NAMALWA (cell line): ENCODE measurements around the gene DCANP1.

Experiments used
- DNase-seq: peaks from one replicate; pipeline ENCODE4 v3.0.0-alpha.2; 2015; ENCODE audit warnings: low spot score

DCANP1 gene

DNA sequence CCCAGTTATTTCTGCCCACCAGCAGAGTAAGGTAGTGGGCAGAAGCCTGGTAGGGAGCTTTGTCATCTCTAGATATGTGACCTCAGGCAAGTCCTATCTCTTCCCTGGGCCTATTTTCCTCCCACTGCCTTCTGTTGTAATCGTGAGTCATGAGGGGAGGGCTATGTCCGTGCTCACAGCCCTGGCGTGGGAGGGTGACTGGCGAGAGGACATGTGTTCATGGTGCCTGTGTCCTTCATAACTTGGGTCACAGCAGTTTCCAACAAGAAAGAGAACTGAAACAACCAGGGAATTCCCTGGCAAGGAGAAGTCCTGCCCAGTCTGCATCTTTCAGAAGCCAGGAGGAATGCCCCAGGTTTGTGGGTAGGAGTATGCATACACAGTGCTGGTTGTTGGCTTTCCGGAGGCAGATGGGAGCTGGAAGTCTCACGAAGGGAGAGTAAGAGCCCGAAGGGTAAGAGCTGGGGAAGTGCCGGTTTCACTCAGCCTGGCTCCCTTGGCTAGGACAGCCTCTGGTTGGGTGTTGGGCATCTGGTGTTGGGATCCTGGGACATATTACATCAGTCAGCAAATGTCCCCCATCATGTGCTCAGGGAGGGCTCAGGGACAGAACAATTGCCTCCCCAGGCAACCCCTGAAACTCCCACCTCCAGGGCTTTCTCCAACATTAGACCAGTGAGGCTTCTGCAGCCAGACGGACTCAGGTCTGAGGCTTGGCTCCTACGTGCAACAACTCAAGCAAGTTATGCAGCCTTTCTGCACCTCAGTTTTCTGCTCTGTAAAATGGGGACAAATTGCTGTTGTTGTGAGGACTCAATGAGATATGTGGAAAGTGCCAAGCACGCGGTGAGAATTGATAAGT lies 9.3 kb upstream of the DCANP1 start:
- no peak for DNase-seq

GRCh38 chr5:135455876-135456237 lies 8.7 kb upstream of the DCANP1 start:
- no peak for DNase-seq

DNA sequence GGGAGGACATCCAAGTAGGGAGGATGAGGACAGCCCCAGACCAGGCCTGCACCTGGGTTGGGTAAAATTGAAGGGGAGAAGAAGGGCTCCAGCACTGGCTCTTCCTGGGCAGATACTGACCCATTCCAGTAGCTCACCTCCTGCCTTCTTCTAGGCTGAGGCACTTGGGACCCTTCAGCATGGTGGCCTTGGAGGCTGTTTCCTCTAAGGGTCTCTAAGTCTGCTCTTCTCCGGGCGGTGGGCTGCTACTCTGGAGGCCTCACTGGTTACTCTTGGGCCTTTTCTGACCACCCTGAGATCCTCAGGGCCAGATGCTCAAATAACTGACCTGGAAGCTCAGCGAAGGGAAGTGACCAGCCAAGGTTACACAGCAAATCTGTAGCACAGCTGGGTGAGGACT lies 7.8 kb upstream of the DCANP1 start:
- no peak for DNase-seq

DNA sequence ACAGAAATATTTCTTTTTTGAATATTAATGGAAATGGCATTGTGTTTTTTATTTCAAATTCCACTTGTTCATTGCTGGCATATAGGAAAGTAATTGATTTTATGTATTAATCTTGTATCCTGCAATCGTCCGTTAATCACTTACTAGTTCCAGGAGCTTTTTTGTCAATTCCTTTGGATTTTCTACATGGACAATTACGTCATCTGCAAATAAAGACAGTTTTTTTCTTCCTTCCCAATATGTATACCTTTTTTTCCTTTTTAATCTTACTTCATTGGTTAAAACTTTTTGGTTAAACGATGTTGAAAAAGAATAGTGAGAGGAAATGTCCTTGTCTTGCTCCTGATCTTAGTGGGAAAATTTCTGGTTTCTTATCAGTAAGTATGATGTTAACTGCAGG lies 6.5 kb upstream of the DCANP1 start:
- DNase-seq = no peak

DNA sequence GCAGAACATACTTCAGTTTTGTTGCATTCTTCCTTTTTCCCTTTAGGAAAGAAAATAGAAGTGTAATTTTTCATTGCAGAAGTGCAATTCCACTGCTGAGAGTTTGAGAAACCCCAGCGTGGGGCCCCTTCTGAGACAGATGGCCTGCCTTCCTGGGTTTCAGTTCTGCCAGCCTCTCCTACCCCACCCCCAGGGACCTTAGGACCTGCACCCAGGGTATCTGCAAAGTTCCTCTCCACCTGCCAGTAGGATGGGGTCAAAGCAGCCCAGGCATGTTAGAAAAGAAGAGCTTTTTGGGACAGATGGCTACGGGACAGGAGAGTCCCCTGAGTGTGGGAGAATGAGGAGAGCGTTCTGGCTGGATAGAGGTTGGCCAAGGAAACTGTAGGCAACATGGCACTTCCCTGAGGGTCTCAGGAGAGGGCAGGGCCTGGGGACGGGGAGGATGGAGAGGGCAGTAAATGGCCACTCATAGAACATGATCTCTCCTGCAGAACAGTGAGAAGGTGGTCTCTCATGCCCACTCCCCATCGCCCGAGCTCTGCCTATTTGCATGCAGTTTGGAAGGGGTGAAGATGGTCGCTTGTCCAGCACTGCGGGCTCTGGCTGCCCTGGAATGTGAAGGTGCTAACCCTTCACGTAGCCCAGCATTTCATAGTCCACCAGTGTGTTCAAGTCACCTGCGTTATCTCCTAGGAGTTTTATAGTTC lies 5.3 kb upstream of the DCANP1 start, which contains the start of gene TIFAB:
Gene TIFAB (minus strand): TSS at position 31 of the 710 bp plus-strand sequence. CDS start 2,412 bp downstream, outside the sequence.
- DNase-seq = no peak

DNA sequence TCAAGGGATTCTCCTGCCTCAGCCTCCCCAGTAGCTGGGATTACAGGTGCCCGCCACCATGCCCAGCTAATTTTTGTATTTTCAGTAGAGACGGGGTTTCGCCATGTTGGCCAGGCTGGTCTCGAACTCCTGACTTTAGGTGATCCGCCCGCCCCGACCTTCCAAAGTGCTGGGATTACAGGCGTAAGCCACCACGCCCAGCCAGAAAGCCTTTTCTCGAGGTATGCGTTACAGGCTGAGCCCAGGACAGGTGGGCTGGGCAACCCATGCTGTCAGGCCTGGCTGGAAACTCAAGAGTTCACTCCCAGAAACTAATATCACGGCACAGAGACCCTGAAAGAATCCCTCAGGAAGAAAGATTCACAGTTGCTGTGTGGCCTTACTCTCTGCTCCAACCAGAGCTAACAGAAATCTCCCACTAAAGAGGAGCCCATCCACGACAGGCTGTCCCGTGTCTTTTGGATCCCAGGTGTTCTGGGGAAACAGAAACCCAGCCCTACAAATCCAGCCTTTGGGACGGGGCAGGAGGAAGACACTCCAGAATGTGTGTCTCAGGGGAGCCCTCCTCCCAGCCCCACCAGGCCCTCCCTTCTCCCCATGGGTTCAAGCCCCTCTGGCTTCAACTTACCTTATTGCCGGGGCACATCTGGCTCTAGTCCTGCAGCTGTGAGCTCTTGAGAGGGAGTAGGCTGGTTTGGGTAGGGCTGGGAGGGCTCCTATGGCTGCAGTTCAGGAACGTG lies 4.6 kb upstream of the DCANP1 start:
- DNase-seq = no peak

DNA sequence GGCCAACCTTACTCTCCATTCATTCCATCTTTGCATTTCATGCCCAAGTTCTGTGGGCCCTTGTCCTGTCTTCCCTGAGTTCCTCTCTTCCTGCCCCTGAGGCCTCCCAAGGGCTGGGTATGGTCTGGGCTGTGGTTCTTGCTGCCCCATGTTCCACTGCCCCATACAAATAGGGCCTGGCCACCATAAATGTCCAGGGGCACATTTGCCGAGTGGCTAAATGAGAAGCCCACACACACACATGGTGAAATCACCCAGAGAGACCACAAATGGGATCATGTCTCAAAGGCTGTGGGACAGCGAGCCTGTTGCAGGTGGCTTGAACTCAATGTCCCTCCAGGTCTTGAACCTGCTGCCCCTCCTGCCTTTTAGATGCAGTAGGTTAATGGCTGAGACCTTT lies 3.8 kb upstream of the DCANP1 start:
- DNase-seq = no peak

GRCh38 chr5:135450336-135450735 lies 3.2 kb upstream of the DCANP1 start:
- no peak for DNase-seq

GRCh38 chr5:135449644-135450043 lies 2.5 kb upstream of the DCANP1 start:
- no peak for DNase-seq

DNA sequence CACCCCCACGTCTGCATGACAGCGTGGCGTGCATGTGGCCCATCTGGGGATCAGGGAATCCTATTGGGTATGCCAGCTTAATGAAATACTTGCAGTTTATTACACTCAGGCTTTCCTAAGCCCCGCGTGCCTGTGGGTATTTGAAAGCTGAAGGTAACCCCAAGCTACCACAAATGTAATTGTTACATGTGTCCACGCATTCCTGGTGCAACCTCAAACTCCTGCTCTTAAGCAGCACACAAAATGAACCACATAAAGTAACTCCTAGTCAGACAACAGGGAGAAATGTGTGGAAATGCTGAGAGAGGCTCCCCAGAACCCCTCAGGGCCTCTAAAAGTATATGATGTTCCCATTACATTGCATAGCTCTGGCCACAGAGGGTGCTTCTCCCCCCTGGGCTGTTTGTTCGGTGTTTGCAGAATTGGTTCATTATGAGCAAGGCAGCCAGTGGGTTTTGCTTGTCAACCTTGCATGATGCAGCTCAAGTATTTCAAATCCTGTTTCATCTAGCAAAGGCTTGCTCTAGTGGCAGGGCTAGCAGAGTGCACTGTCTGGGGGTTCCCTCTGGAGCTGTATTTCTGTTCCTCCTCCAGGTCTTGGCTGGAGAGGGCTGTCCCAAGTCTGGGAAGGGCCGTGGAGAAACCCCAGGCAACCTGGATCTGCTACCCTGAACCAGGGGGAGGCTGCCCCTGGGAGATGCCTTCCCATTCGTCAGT lies 1.8 kb upstream of the DCANP1 start:
- no peak for DNase-seq

GRCh38 chr5:135448071-135448739 lies 1.1 kb upstream of the DCANP1 start:
- DNase-seq = no peak

GRCh38 chr5:135446615-135447014 lies 533 bp downstream of the DCANP1 start:
- DNase-seq = no peak

GRCh38 chr5:135446206-135446605 lies 942 bp downstream of the DCANP1 start:
- no peak for DNase-seq

DNA sequence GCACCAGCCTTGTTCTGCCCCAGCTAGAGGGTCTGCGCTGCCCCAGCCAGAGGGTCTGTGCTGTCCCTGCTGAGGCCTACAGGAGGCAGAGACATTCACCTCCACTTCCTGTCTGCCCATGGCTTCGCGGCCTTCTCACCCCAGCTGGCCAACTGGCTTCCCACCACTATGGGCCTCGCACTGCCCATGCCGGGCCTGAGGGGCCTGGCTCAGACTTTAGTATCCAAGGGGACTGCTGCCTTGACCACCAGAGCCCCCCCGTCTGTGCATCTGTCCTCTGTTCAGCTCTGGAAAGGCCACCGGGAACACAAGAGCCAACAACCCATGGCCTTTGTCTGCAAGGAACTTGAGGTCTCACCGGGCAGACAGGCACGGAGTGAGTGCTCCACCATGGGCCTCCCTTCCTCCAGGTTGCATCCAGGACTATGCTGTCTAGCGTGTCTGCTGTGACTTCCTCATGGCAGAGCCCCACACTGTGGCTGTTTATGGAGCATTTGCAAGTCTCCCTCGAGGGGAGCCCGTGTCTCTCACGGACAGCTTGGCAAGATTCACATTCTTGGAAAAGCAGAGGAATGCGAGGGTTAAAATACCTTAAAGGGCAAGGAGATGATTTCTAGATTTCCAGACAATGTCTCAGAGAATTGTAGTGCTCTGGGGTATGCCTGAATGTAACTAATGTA lies 1.7 kb downstream of the DCANP1 start:
- DNase-seq = no peak

GRCh38 chr5:135444881-135445280 lies 2.3 kb downstream of the DCANP1 start:
- DNase-seq = no peak

- DNase-seq = no peak
Measured at GRCh38 chr5:135444360-135444759, 2.8 kb downstream of the DCANP1 start.

DNA sequence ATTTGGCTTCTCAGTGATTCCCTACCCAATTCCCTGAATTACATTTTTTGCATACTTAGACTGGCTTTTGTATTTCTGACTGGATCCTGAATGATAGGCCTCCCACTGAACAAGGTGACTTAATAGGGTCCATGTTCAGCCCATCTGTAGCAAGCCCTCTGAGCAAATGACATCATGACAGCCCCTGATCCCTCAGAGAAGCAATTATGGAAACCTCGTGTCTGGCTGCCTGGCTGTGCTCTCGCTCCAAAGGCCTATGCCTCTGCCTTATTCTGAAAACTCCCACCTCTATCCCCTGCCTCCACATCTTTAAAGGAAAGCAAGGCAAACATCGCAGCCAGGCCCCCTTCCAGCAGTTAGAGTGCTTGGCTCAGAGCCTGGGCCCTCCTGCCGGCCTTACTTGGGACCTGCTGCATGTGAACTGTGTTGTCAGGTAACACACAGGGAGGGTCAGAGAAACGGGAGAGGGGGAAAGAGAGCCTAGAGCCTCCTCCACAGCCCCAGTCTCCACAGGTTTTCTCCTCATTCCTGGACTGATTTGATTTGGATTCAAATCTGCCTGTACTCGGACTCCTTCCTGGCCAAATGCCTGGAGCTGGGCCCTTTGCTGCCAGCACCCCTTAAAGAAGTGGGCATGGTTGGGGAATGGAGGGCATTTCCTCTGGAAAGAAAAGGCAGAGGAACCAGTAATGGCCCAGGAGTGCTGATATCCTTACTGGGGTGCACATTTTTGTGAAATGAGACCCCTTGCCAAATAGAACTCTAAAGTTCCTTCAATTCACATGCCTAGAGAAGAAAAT lies 3.8 kb downstream of the DCANP1 start:
- no peak for DNase-seq

GRCh38 chr5:135442431-135443160 lies 4.6 kb downstream of the DCANP1 start:
- DNase-seq = no peak

DNA sequence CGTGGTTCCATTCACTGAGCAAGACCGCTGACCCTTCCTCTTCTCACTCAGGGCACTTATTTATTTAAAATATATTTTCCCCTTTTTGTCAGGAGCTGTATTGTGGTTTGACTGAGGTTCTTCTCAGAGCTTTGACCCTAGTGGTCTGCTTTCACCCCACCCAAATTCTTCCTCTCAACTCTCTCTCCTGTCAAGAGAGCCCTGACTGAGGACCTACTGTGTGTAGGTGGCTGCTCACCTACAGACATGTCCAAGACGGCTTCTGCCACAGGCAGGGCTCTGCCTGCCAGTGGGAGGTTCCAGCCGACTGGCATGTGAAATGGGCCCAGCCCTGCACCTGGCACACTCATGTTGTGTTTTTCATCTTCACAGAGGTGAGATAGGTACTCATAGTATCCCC lies 5.2 kb downstream of the DCANP1 start:
- DNase-seq = no peak
